ENCODE measurements around the gene FHIP2A. TPM values are rescaled to one million over a fixed set of nuclear protein-coding genes. Genes with fewer than 3 reads are reported as not detected.
A peak's percentile ranks its signal among the peaks of the same experiment; 100 is the strongest.

Gene FHIP2A
- total and polyA plus RNA-seq, 2 of the 4 experiments (the other 2 are of a cell fraction): 10.7 to 16.5 TPM

GRCh38 chr10:114868870-114869519 lies 47.4 kb downstream of the FHIP2A start:
- no peak overlapping the region; the same call in 1 of the 2 replicates for H4K5ac ChIP-seq (ENCODE audit: low read depth, low read length)
- peaks cover 5% of the 10 kb centered on the region; the same call in 1 of the 2 replicates for H3K4me1 ChIP-seq (ENCODE audit: control insufficient read depth, insufficient read depth, low read length)
- peak overlapping the region; percentile 29; the same call in 1 of the 2 replicates for H2AK5ac ChIP-seq (ENCODE audit: low read depth, low read length)
- no peak overlapping the region; the same call in 1 of the 2 replicates for H3K27ac ChIP-seq (ENCODE audit: insufficient read depth, low read length)
- CTCF ChIA-PET: interaction anchor here (0.6 to 1.7 kb wide), 4 partner anchors 8 to 1844 kb away, joined by 3 to 9 read pairs (median 5); no protein-coding TSS in a partner anchor
- peak overlapping the region; percentile 67; the same call in 1 of the 2 replicates for H3K18ac ChIP-seq (ENCODE audit: low read depth, low read length)
- dilution Hi-C loops (cut with HindIII; ENCODE audit: low sequenced_read_pairs, unreplicated experiment) (no loop called here), intact Hi-C loops (cut with micrococcal nuclease) (no loop called here), in situ Hi-C loops (cut with MboI; ENCODE audit: low sequenced_read_pairs) (no loop called here)
- H3K4me2 ChIP-seq (ENCODE audit: low read depth, low read length): peak overlapping the region; percentile 21; the same call in 1 of the 2 replicates
- no peaks in the 10 kb centered on the region for H3K9me3 ChIP-seq (ENCODE audit: control insufficient read depth, insufficient read depth, low read length)
- H4K8ac ChIP-seq (ENCODE audit: low read depth in 2 of 2, low read length in 2 of 2): no peak overlapping the region
- no CpG with 5 or more reads among the region's 1 CpG for WGBS, 2 experiments (ENCODE audit: extremely low coverage in 2 of 2, insufficient read length in 1 of 2)
- DNase-seq (peak; percentile 30), ATAC-seq (ENCODE audit: low read depth) (no peak; the same call in none of the 2 replicates)
- H3K27me3 ChIP-seq (ENCODE audit: control insufficient read depth, insufficient read depth, low read length): no peaks in the 10 kb centered on the region
- no peak overlapping the region for H3K4me3 ChIP-seq (ENCODE audit: insufficient read depth, low read depth, low read length)
- H2BK20ac ChIP-seq (ENCODE audit: low read depth, low read length): peak overlapping the region; percentile 63; the same call in 1 of the 2 replicates
- H3K36me3 ChIP-seq (ENCODE audit: control insufficient read depth, insufficient read depth, low read length): 0 out of 2 replicates have a peak, but pooled peaks cover 1% of the 10 kb centered on the region
- H3K9ac ChIP-seq (ENCODE audit: low read depth, low read length): no peak overlapping the region
- no peak overlapping the region for H2AK9ac ChIP-seq (replicated peaks; ENCODE audit: low read depth, low read length, poor library complexity)
- H4K91ac ChIP-seq (ENCODE audit: insufficient read depth, low read depth, low read length): 0 out of 2 replicates have a peak overlapping the region, but pooled peaks have one; percentile 1
- peak overlapping the region; percentile 65; the same call in 1 of the 2 replicates for H2BK120ac ChIP-seq (ENCODE audit: low read depth, low read length)
- H3K23ac ChIP-seq (ENCODE audit: low read depth, low read length): peak overlapping the region; percentile 79; the same call in 1 of the 2 replicates
- H2BK15ac ChIP-seq (ENCODE audit: low read depth, low read length): no peak overlapping the region
- no peak overlapping the region for H2AFZ ChIP-seq (replicated peaks; ENCODE audit: low read length, poor library complexity)
- BruUV-seq (replicated peaks): no TSS peak
- peak overlapping the region; percentile 43 for H2BK5ac ChIP-seq (ENCODE audit: low read depth, low read length, poor library complexity, severe bottlenecking)
- POLR2A ChIA-PET (ENCODE audit: unreplicated experiment): interaction anchor here (0.6 kb wide), 1 partner anchor 37 kb away, joined by 3 read pairs; no protein-coding TSS in a partner anchor
- H3K14ac ChIP-seq (replicated peaks; ENCODE audit: low read depth, low read length): peak overlapping the region; percentile 24
- H3K79me1 ChIP-seq (ENCODE audit: low read depth in 1 of 2, low read length in 2 of 2): peaks cover 0 to 10% of the 10 kb centered on the region in 2 experiments; a peak in 1 of 4 replicates
- TF ChIP-seq MXI1 (IDR thresholded peaks at IDR 0.05; ENCODE audit: borderline replicate concordance, low read depth, low read length): no peak
- TF ChIP-seq CEBPB (IDR thresholded peaks at IDR 0.05; ENCODE audit: low read depth, low read length): peak; percentile 73
- H3K9me1 ChIP-seq (ENCODE audit: insufficient read depth, low read length): peaks cover 6% of the 10 kb centered on the region
- no peaks in the 10 kb centered on the region for H4K20me1 ChIP-seq (ENCODE audit: insufficient read depth, low read length)
- H3K56ac ChIP-seq (ENCODE audit: extremely low read depth, insufficient read depth, low read length): no peak overlapping the region
- peak overlapping the region; percentile 2; the same call in 1 of the 2 replicates for H3K4ac ChIP-seq (ENCODE audit: low read depth, low read length)

Data from IMR-90 (cell line).